ENCODE results near the gene PCDH9.

- TF ChIP-seq CTCF (IDR thresholded peaks at IDR 0.05; ENCODE audit: low read depth, low read length) (no peak), EZH2phosphoT487 (IDR thresholded peaks at IDR 0.05; ENCODE audit: low read depth) (no peak)
Observed at GRCh38 chr13:66995203-66995611, 234.9 kb downstream of the PCDH9 start.

All from OCI-LY3 (cell line).